Body of pancreas (tissue), 4 donors: Measurements from ENCODE around the gene ZNF574.

Experiments
- POLR2A ChIP-seq, 3 donors: fragments of 450-650 bp; IDR thresholded peaks; one replicate each; pipeline ENCODE4 v1.6.1; 2016; ENCODE audit warnings: antibody characterized with exemption in 3 of 3, mild to moderate bottlenecking in 2 of 3
- TF ChIP-seq, protein P1 (sequence below), 7 experiments: fragments of 450-650 bp in 4 of 7; fragments of 200-600 bp in 3 of 7; sonication (generic) in 3 of 7; IDR thresholded peaks; one replicate each; pipeline ENCODE4 v1.5.1; 2016 to 2019; ENCODE audit warnings: antibody characterized with exemption in 7 of 7

DNA sequence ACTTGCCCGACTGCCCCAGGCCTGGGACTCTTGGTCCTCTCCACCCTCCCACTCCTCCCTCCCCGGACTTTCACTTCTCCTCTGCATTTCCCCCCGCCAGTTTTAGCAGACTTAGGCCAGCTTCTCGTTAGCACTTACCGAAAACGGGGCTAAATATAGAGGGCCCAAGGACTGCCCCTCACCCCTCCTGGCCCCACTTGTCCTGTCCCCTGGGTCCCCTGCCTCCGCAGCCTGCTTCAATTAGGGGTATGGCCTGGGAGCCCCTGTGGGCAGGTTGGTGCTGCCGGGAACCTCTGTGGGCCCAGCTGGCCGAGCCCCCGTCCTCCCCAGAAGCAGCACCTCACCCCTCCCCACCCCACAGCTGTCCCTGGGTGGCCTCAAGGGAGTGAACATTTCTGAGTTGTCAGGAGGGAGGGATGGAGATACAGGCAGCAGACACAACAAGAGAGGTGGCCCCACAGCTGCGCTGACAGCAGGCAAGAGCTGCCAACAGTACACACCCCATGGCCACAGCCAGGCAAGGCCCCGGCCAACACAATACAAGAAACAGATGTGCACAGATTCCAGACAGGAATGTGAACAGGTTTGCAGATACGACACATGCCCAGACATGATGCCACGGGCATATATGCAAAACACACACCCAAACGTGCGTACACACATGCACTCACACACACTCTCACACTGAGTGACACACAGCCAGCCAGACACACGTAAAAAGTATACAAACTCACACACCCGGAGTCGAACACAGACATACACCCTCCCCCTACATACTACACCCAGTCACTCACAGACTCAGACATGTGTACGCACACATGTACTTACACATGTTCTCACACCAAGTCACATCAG lies 53.7 kb downstream of the ZNF574 start:
- TF ChIP-seq, protein P1, sequence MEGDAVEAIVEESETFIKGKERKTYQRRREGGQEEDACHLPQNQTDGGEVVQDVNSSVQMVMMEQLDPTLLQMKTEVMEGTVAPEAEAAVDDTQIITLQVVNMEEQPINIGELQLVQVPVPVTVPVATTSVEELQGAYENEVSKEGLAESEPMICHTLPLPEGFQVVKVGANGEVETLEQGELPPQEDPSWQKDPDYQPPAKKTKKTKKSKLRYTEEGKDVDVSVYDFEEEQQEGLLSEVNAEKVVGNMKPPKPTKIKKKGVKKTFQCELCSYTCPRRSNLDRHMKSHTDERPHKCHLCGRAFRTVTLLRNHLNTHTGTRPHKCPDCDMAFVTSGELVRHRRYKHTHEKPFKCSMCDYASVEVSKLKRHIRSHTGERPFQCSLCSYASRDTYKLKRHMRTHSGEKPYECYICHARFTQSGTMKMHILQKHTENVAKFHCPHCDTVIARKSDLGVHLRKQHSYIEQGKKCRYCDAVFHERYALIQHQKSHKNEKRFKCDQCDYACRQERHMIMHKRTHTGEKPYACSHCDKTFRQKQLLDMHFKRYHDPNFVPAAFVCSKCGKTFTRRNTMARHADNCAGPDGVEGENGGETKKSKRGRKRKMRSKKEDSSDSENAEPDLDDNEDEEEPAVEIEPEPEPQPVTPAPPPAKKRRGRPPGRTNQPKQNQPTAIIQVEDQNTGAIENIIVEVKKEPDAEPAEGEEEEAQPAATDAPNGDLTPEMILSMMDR (IDR thresholded peaks at IDR 0.05): no peak
- TF ChIP-seq POLR2A (IDR thresholded peaks at IDR 0.05): no peak
